K562 treated with DMSO at 1 percent for 4 hours (cell line): ENCODE measurements around the gene SYTL5. TPM values are rescaled to one million over a fixed set of nuclear protein-coding genes. Genes with fewer than 3 reads are reported as not detected.

Experiments
- total RNA-seq: library from RNA; unstranded; fragments of 300-600 nt; gene quantifications from 2 replicates; pipeline ENCODE4 v1.2.3, GENCODE V29; 2022; ENCODE audit not compliant: insufficient read depth

SYTL5 gene
- total RNA-seq, result 0.41 and 0.42 TPM in 2 replicates

GRCh38 chrX:38006291-38006690 is at the start of gene SYTL5:
Gene SYTL5, plus strand, starts transcription at chrX:38006553. Its CDS starts 27,337 bp downstream, at chrX:38033890.

Other genes starting within 250 kb of the SYTL5 start
- gene CYBB, start 226.5 kb upstream of the SYTL5 start, total RNA-seq, result 1.1 and 1.4 TPM in 2 replicates
- gene DYNLT3, start 159.0 kb upstream of the SYTL5 start, total RNA-seq, result 7.0 and 8.6 TPM in 2 replicates
- 1.1 TPM in 1 of 2 replicates, not detected in the other for gene SRPX, start 214.3 kb downstream of the SYTL5 start, total RNA-seq